Right kidney (tissue), 1 donor: ENCODE results near the gene NMNAT2.
"Not testable (repeated sequence)": the region's sequence is repeated elsewhere in the genome, so short reads cannot be mapped to it uniquely, and the experiment has no call there.

Experiments used
- DNase-seq: peaks from one replicate; pipeline ENCODE4 v3.0.0-alpha.2; 2016

The NMNAT2 gene

GRCh38 chr1:183285256-183285655 is 132.9 kb downstream of the NMNAT2 start:
- no peak for DNase-seq

- DNase-seq = no peak
These were observed 134.1 kb downstream of the NMNAT2 start for GRCh38 chr1:183284086-183284485.

GRCh38 chr1:183283286-183283685 is 134.9 kb downstream of the NMNAT2 start:
- DNase-seq = no peak

- no peak for DNase-seq
These were observed 135.9 kb downstream of the NMNAT2 start for GRCh38 chr1:183282101-183282855.

GRCh38 chr1:183281553-183282091 is 136.6 kb downstream of the NMNAT2 start:
- peak; percentile 76 for DNase-seq

GRCh38 chr1:183281039-183281438 is 137.1 kb downstream of the NMNAT2 start:
- DNase-seq = no peak

- no peak for DNase-seq
These were observed 138.3 kb downstream of the NMNAT2 start for GRCh38 chr1:183279835-183280234.

GRCh38 chr1:183278739-183279591 is 139.2 kb downstream of the NMNAT2 start:
- no peak for DNase-seq

GRCh38 chr1:183277821-183278738 is 140.1 kb downstream of the NMNAT2 start:
- DNase-seq = no peak

GRCh38 chr1:183276386-183277080 is 141.6 kb downstream of the NMNAT2 start:
- DNase-seq = peak; percentile 50

- no peak for DNase-seq
These were observed 142.9 kb downstream of the NMNAT2 start for GRCh38 chr1:183275322-183275721.

- DNase-seq = no peak
These were observed 143.3 kb downstream of the NMNAT2 start for GRCh38 chr1:183274836-183275235.

- DNase-seq = not testable (repeated sequence)
These were observed 144.2 kb downstream of the NMNAT2 start for GRCh38 chr1:183273984-183274383.

GRCh38 chr1:183273300-183273699 is 144.9 kb downstream of the NMNAT2 start:
- DNase-seq = no peak

GRCh38 chr1:183272390-183272848 is 145.8 kb downstream of the NMNAT2 start:
- no peak for DNase-seq

- peak; percentile 31 for DNase-seq
These were observed 147.5 kb downstream of the NMNAT2 start for GRCh38 chr1:183270541-183271141.

- no peak for DNase-seq
These were observed 150.3 kb downstream of the NMNAT2 start for GRCh38 chr1:183267646-183268431.

- DNase-seq = no peak
These were observed 154.1 kb downstream of the NMNAT2 start for GRCh38 chr1:183263886-183264602.

- no peak for DNase-seq
These were observed 155.5 kb downstream of the NMNAT2 start for GRCh38 chr1:183262628-183263200.
